AG09309 (cell line): Measurements from ENCODE around the gene EPN1.

Experiments used
- DNase-seq: peaks from one replicate; pipeline ENCODE4 v3.0.0-alpha.2; 2010; ENCODE audit warnings: low read depth
- H3K4me3 ChIP-seq: 2 replicates; pipeline ENCODE4 v1.5.1; 2011; ENCODE audit warnings: mild to moderate bottlenecking, low read depth, low read length, moderate library complexity; ENCODE audit not compliant: control insufficient read depth
- CTCF ChIP-seq: IDR thresholded peaks from 2 replicates; pipeline ENCODE4 v1.5.1; 2011; ENCODE audit warnings: mild to moderate bottlenecking, low read depth, low read length, inconsistent platforms; ENCODE audit not compliant: insufficient read depth, control insufficient read depth; ENCODE audit errors: missing control alignments

The EPN1 gene

GRCh38 chr19:55690109-55690768 is 15.2 kb downstream of the EPN1 start:
- no peak for DNase-seq
- no peak overlapping the region for H3K4me3 ChIP-seq
- TF ChIP-seq CTCF, result no peak

- no peak for TF ChIP-seq CTCF
- no peak for DNase-seq
- H3K4me3 ChIP-seq, result no peak overlapping the region
Observed at GRCh38 chr19:55690769-55691545, 15.9 kb downstream of the EPN1 start.

GRCh38 chr19:55691561-55692481 is 16.8 kb downstream of the EPN1 start:
- TF ChIP-seq CTCF, result no peak
- no peak overlapping the region for H3K4me3 ChIP-seq
- DNase-seq, result no peak

- no peak overlapping the region for H3K4me3 ChIP-seq
- DNase-seq, result no peak
- TF ChIP-seq CTCF, result no peak
Observed at GRCh38 chr19:55692681-55693081, 17.7 kb downstream of the EPN1 start.

- no peak overlapping the region for H3K4me3 ChIP-seq
- TF ChIP-seq CTCF, result no peak
- no peak for DNase-seq
Observed at GRCh38 chr19:55693336-55693974, 18.4 kb downstream of the EPN1 start.

GRCh38 chr19:55694241-55694655 is 19.2 kb downstream of the EPN1 start:
- H3K4me3 ChIP-seq, result no peak overlapping the region
- DNase-seq, result no peak
- TF ChIP-seq CTCF, result no peak
